Hepatocyte (in vitro differentiated cells): ENCODE data around the gene CGREF1.

ENCODE experiments used
- CTCF ChIP-seq: fragments of 200-600 bp; sonication (generic); IDR thresholded peaks from 2 replicates; pipeline ENCODE4 v1.5.1; 2016; ENCODE audit warnings: antibody characterized with exemption, mild to moderate bottlenecking; ENCODE audit not compliant: poor library complexity
- EZH2 ChIP-seq: fragments of 200-600 bp; sonication (generic); IDR thresholded peaks from 2 replicates; pipeline ENCODE4 v1.6.1; 2016; ENCODE audit warnings: antibody characterized with exemption, mild to moderate bottlenecking, borderline replicate concordance
- EZH2phosphoT487 ChIP-seq: fragments of 200-600 bp; sonication (generic); IDR thresholded peaks from one replicate; pipeline ENCODE4 v1.6.1; 2018; ENCODE audit warnings: antibody characterized with exemption, mild to moderate bottlenecking, low read depth, moderate library complexity; ENCODE audit not compliant: unreplicated experiment, severe bottlenecking

GRCh38 chr2:27079233-27080139, 39.4 kb downstream of the CGREF1 start:
- TF ChIP-seq CTCF (no peak), EZH2phosphoT487 (no peak), EZH2 (no peak)
